GM23338 (cell line): ENCODE data around the gene SELENOS. TPM values are rescaled to one million over a fixed set of nuclear protein-coding genes. Genes with fewer than 3 reads are reported as not detected.

Source experiments
- ATAC-seq: fragments of 200-7000 bp; cut with Tn5 transposase; 3 replicates; pipeline ENCODE4 v1.9.1; 2020
- DNase-seq: peaks from one replicate; pipeline ENCODE4 v3.0.0-alpha.2; 2015; ENCODE audit warnings: low spot score
- H2AFZ ChIP-seq: fragments of 200-600 bp; sonication (generic); 2 replicates; pipeline ENCODE4 v1.8.0; 2016; ENCODE audit warnings: antibody characterized with exemption, mild to moderate bottlenecking, moderate library complexity
- H3F3A ChIP-seq: fragments of 200-600 bp; sonication (generic); replicated peaks from 2 replicates; pipeline ENCODE4 v1.8.0; 2017; ENCODE audit warnings: antibody characterized with exemption, mixed run types, low read depth
- H3K27ac ChIP-seq: fragments of 200-600 bp; sonication (generic); 2 replicates; pipeline ENCODE4 v1.6.1; 2016; ENCODE audit warnings: low read depth
- H3K27me3 ChIP-seq: fragments of 200-600 bp; sonication (generic); 2 replicates; pipeline ENCODE4 v1.8.0; 2016; ENCODE audit warnings: mild to moderate bottlenecking, mixed run types, moderate library complexity; ENCODE audit not compliant: insufficient read depth
- H3K36me3 ChIP-seq: fragments of 200-600 bp; sonication (generic); 2 replicates; pipeline ENCODE4 v1.8.0; 2016; ENCODE audit warnings: mild to moderate bottlenecking; ENCODE audit not compliant: insufficient read depth
- H3K4me1 ChIP-seq: fragments of 200-600 bp; sonication (generic); 2 replicates; pipeline ENCODE4 v1.8.0; 2016; ENCODE audit warnings: mild to moderate bottlenecking, moderate library complexity; ENCODE audit not compliant: insufficient read depth
- H3K4me2 ChIP-seq: fragments of 200-600 bp; sonication (generic); 2 replicates; pipeline ENCODE4 v1.7.1; 2017; ENCODE audit warnings: mixed run types
- H3K4me3 ChIP-seq: fragments of 200-600 bp; sonication (generic); 2 replicates; pipeline ENCODE4 v1.6.1; 2016; ENCODE audit warnings: mixed run types
- H3K79me2 ChIP-seq: fragments of 200-600 bp; sonication (generic); replicated peaks from 2 replicates; pipeline ENCODE4 v1.8.0; 2017; ENCODE audit warnings: mild to moderate bottlenecking; ENCODE audit not compliant: insufficient read depth
- H3K9me2 ChIP-seq: fragments of 200-600 bp; sonication (generic); 2 replicates; pipeline ENCODE4 v1.8.0; 2017; ENCODE audit not compliant: insufficient read depth
- H4K20me1 ChIP-seq: fragments of 200-600 bp; sonication (generic); replicated peaks from 2 replicates; pipeline ENCODE4 v1.8.0; 2017; ENCODE audit warnings: mild to moderate bottlenecking; ENCODE audit not compliant: insufficient read depth
- H3K27ac Mint-ChIP-seq: 2 replicates; pipeline ENCODE4 v1.8.0; 2020; ENCODE audit warnings: inconsistent platforms, mild to moderate bottlenecking, moderate library complexity, mixed read lengths
- H3K27me3 Mint-ChIP-seq: 3 replicates; pipeline ENCODE4 v1.8.0; 2022; ENCODE audit warnings: low read depth, mild to moderate bottlenecking, moderate library complexity, mixed read lengths, inconsistent platforms; ENCODE audit not compliant: insufficient read depth, poor library complexity
- H3K36me3 Mint-ChIP-seq: 3 replicates; pipeline ENCODE4 v1.8.0; 2021; ENCODE audit warnings: low read depth, mild to moderate bottlenecking, inconsistent platforms, moderate library complexity, mixed read lengths
- H3K4me1 Mint-ChIP-seq: 3 replicates; pipeline ENCODE4 v1.8.0; 2020; ENCODE audit warnings: mild to moderate bottlenecking, inconsistent platforms, mixed read lengths
- H3K4me3 Mint-ChIP-seq: 3 replicates; pipeline ENCODE4 v1.8.0; 2021; ENCODE audit warnings: moderate library complexity, mild to moderate bottlenecking, inconsistent platforms, mixed read lengths
- H3K9me3 Mint-ChIP-seq: 3 replicates; pipeline ENCODE4 v1.8.0; 2020; ENCODE audit warnings: moderate library complexity, mild to moderate bottlenecking, inconsistent platforms, mixed read lengths
- CREB1 ChIP-seq: fragments of 250-450 bp; sonication (Bioruptor Pico); IDR thresholded peaks from 2 replicates; pipeline ENCODE4 v1.5.0; 2020; ENCODE audit warnings: low read depth, mild to moderate bottlenecking, moderate library complexity
- CTCF ChIP-seq, 2 experiments: fragments of 200-600 bp in 1 of 2; sonication (generic) in 1 of 2; conservative IDR thresholded peaks; 2 replicates each; pipeline versions ENCODE4 v1.5.1 to v1.6.1; 2016 to 2017; ENCODE audit warnings: antibody characterized with exemption in 2 of 2, low read depth in 2 of 2, mild to moderate bottlenecking in 2 of 2, moderate library complexity in 1 of 2
- EZH2 ChIP-seq: fragments of 200-600 bp; sonication (generic); IDR thresholded peaks from one replicate; pipeline ENCODE4 v1.8.0; 2017; ENCODE audit warnings: antibody characterized with exemption, mild to moderate bottlenecking, low read depth; ENCODE audit not compliant: unreplicated experiment
- POLR2AphosphoS5 ChIP-seq: IDR thresholded peaks from 2 replicates; pipeline ENCODE4 v1.6.1; 2016; ENCODE audit warnings: antibody characterized with exemption, low read depth
- STAT1 ChIP-seq: IDR thresholded peaks from one replicate; pipeline ENCODE4 v1.6.1; 2016; ENCODE audit warnings: antibody characterized with exemption; ENCODE audit not compliant: unreplicated experiment
- ZNF331 ChIP-seq: fragments of 250-450 bp; sonication (Bioruptor Pico); IDR thresholded peaks from 2 replicates; pipeline ENCODE4 v1.5.0; 2020; ENCODE audit warnings: low read depth, mild to moderate bottlenecking, moderate library complexity
- polyA plus RNA-seq: library from polyadenylated mRNA; unstranded; fragments of >200 nt; fragmentation: Nextera tagmentation; extraction: Ambion mirVana; gene quantifications from 2 replicates; pipeline ENCODE4 v1.2.1, GENCODE V29; 2016
- total RNA-seq: library from RNA; depleted of rRNA; stranded (reverse); fragments of >200 nt; shearing (Covaris generic); gene quantifications from 2 replicates; pipeline ENCODE4 v1.2.3, GENCODE V29; 2014

The SELENOS gene
- total and polyA plus RNA-seq, 2 experiments from 2014 or later, result 37.0 to 106 TPM

DNA sequence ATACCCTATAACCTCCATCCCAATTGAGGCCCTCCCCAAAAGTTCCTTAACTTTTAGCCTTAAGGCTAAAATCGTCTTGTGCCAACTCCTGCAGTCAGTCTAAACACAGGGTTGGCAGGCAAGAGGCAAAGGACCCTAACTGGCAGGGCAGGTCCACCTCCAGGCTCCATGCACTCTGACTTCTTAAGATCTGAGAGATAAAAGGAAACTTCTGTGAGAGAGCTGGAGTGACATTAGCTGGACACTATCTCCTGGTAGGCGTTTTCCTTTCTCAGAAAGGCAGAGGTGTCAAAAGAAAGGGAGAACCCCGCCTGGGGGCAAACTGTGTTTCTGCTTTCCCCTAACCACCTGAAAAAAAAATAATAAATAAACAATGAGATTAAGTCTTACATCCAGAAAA lies 29.0 kb downstream of the SELENOS start:
- no peaks in the 10 kb centered on the region for H3K9me3 Mint-ChIP-seq
- no peak overlapping the region for H3K27ac Mint-ChIP-seq
- Histone ChIP-seq H4K20me1 (peaks cover 53% of the 10 kb centered on the region), H3F3A (0 out of 2 replicates have a peak, but pooled peaks cover 4% of the 10 kb centered on the region), H2AFZ (no peak overlapping the region), H3K79me2 (peaks cover 76% of the 10 kb centered on the region), H3K4me1 (peaks cover 51% of the 10 kb centered on the region), H3K9me2 (no peaks in the 10 kb centered on the region), H3K4me2 (no peak overlapping the region), H3K27me3 (peaks cover 11% of the 10 kb centered on the region), H3K36me3 (no peaks in the 10 kb centered on the region; the same call in none of the 2 replicates), H3K4me3 (no peak overlapping the region), H3K27ac (no peak overlapping the region)
- H3K36me3 Mint-ChIP-seq, result peaks cover 11% of the 10 kb centered on the region; the same call in 2 of the 3 replicates
- peaks cover 7% of the 10 kb centered on the region for H3K27me3 Mint-ChIP-seq
- H3K4me1 Mint-ChIP-seq, result peaks cover 70% of the 10 kb centered on the region
- no peak for DNase-seq
- no peak for ATAC-seq
- no peak for TF ChIP-seq POLR2AphosphoS5
- no peak for TF ChIP-seq STAT1
- no peak overlapping the region for H3K4me3 Mint-ChIP-seq

DNA sequence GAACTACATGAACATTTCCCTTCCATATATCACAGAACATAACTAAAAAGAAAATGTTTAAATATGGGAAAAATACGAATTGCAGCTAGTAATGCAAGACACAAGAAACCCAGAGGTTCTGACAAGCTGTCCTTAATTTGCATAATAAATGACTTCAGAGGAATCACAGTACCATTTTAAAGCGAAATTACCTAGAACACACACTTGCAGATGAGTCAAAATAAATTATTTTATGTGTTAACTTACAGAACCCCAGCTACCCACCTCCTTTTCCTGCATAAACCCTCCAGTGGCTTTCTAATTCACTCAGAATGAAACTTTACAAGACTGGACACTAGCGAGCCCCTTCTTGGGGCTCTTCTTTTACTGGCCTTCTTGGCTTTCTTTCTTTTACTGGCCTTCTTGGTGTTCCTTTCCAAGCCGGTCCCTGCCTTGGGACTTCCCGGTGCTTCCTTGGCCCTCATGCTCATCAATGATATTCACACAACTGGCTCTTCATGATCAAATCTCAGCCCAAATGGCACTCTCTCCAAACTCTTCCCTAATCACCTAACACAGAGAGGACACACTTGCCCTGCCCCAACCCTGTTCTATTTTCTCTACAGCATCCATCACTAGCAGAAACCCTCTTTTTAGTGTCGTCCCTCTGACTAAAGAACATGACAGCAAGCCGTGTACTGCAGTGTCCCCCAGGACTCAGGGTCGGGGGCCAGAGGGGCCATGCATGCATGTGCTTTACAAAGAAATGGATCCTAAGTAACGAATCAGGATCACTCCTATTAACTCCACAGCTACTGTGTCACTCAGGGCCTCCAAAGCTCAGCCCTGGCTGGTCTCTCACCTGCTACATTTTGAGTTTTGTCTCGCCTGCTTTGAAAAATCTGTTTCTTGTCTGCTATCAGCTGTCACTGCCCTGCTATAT lies 30.2 kb downstream of the SELENOS start:
- Histone ChIP-seq H3K4me2 (0 out of 2 replicates have a peak overlapping the region, but pooled peaks have one; percentile 53), H3K27ac (no peak overlapping the region), H2AFZ (no peak overlapping the region), H3K79me2 (peaks cover 88% of the 10 kb centered on the region), H3K36me3 (no peaks in the 10 kb centered on the region; the same call in none of the 2 replicates), H3K4me1 (peaks cover 55% of the 10 kb centered on the region), H3F3A (no peaks in the 10 kb centered on the region), H3K27me3 (no peaks in the 10 kb centered on the region), H3K9me2 (no peaks in the 10 kb centered on the region), H4K20me1 (peaks cover 61% of the 10 kb centered on the region), H3K4me3 (no peak overlapping the region)
- H3K36me3 Mint-ChIP-seq, result peaks cover 11% of the 10 kb centered on the region; the same call in 2 of the 3 replicates
- no peak overlapping the region for H3K27ac Mint-ChIP-seq
- no peak overlapping the region; the same call in 2 of the 3 replicates for H3K4me3 Mint-ChIP-seq
- no peaks in the 10 kb centered on the region for H3K9me3 Mint-ChIP-seq
- DNase-seq (no peak), ATAC-seq (no peak)
- peaks cover 69% of the 10 kb centered on the region for H3K4me1 Mint-ChIP-seq
- H3K27me3 Mint-ChIP-seq, result peaks cover 3% of the 10 kb centered on the region
- no peak for TF ChIP-seq STAT1
- no peak for TF ChIP-seq ZNF331 (CRISPR knock-in tag)
- TF ChIP-seq EZH2, result no peak

DNA sequence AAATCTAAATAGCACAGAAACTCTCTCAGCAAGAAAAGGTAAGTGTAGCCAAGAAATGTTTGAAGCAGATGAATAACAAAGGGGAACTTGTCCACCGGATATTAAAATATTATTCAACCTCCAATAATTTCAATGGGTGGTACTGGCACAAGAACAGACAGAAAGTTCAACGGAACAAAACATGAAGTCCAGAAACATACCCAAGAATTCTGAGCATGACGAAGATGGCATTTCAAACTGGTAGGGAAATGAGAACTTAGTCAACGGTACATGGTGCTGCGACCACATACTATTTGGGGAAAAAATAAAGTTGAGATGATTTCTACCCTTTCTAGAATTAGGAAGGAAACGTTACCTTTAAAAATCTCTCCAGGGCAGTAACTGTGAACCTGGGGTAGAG lies 30.9 kb downstream of the SELENOS start:
- Histone ChIP-seq H3K9me2 (no peaks in the 10 kb centered on the region), H3F3A (no peaks in the 10 kb centered on the region), H3K27ac (no peak overlapping the region), H3K36me3 (no peaks in the 10 kb centered on the region; the same call in none of the 2 replicates), H3K79me2 (peaks cover 95% of the 10 kb centered on the region), H4K20me1 (peaks cover 67% of the 10 kb centered on the region), H2AFZ (no peak overlapping the region), H3K4me3 (no peak overlapping the region), H3K27me3 (no peaks in the 10 kb centered on the region), H3K4me1 (peaks cover 60% of the 10 kb centered on the region), H3K4me2 (no peak overlapping the region)
- peaks cover 11% of the 10 kb centered on the region; the same call in 2 of the 3 replicates for H3K36me3 Mint-ChIP-seq
- peaks cover 72% of the 10 kb centered on the region for H3K4me1 Mint-ChIP-seq
- no peak for DNase-seq
- H3K4me3 Mint-ChIP-seq, result no peak overlapping the region
- H3K27ac Mint-ChIP-seq, result no peak overlapping the region
- no peak for ATAC-seq
- no peaks in the 10 kb centered on the region for H3K9me3 Mint-ChIP-seq
- peaks cover 3% of the 10 kb centered on the region for H3K27me3 Mint-ChIP-seq
- no peak for TF ChIP-seq STAT1
- no peak for TF ChIP-seq EZH2
- TF ChIP-seq CREB1 (CRISPR knock-in tag), result no peak
- TF ChIP-seq CTCF (conservative IDR thresholded peaks at IDR 0.05; ENCODE audit: low read depth in 2 of 2), result no peak
